COR-L47 (cell line): ENCODE data around the gene PGBD2.
"Not testable (repeated sequence)": the region's sequence is repeated elsewhere in the genome, so short reads cannot be mapped to it uniquely, and the experiment has no call there.

ENCODE experiments used
- DNase-seq: peaks from one replicate; lab custom pipeline; 2025; lab: John Stamatoyannopoulos, UW

Gene PGBD2

GRCh38 chr1:248906009-248906752, at the start of gene PGBD2:
TSS of gene PGBD2 (plus strand) at chr1:248906235. CDS start at chr1:248913863, 7,628 bp downstream.
- DNase-seq = peak; percentile 82

- DNase-seq = no peak
Observed at GRCh38 chr1:248857201-248857600, 48.8 kb upstream of the PGBD2 start.

GRCh38 chr1:248857749-248858095, 48.3 kb upstream of the PGBD2 start:
- no peak for DNase-seq

GRCh38 chr1:248858096-248858890, 47.7 kb upstream of the PGBD2 start:
- peak; percentile 78 for DNase-seq

GRCh38 chr1:248858891-248859889, 46.8 kb upstream of the PGBD2 start, which contains the start of gene ZNF692:
TSS of gene ZNF692 (minus strand) at chr1:248859085. CDS start at chr1:248858309, 776 bp downstream.
- peak; percentile 97 for DNase-seq

GRCh38 chr1:248860007-248860406, 46.0 kb upstream of the PGBD2 start:
- no peak for DNase-seq

GRCh38 chr1:248861616-248862015, 44.4 kb upstream of the PGBD2 start:
- DNase-seq = no peak

GRCh38 chr1:248862695-248862997, 43.4 kb upstream of the PGBD2 start:
- no peak for DNase-seq

GRCh38 chr1:248862998-248863881, 42.8 kb upstream of the PGBD2 start:
- DNase-seq = peak; percentile 94

- DNase-seq = no peak
Observed at GRCh38 chr1:248871837-248872401, 34.1 kb upstream of the PGBD2 start.

GRCh38 chr1:248872752-248873408, 33.2 kb upstream of the PGBD2 start:
- DNase-seq = peak; percentile 54

GRCh38 chr1:248873409-248873992, 32.5 kb upstream of the PGBD2 start:
- DNase-seq = peak; percentile 92

- DNase-seq = peak; percentile 85
Observed at GRCh38 chr1:248873993-248874533, 32.0 kb upstream of the PGBD2 start.

- DNase-seq = no peak
Observed at GRCh38 chr1:248881261-248881660, 24.8 kb upstream of the PGBD2 start.

GRCh38 chr1:248882427-248882826, 23.6 kb upstream of the PGBD2 start:
- DNase-seq = not testable (repeated sequence)

- DNase-seq = no peak
Observed at GRCh38 chr1:248884632-248885295, 21.3 kb upstream of the PGBD2 start.

GRCh38 chr1:248885646-248886045, 20.4 kb upstream of the PGBD2 start:
- no peak for DNase-seq

GRCh38 chr1:248886237-248886895, 19.7 kb upstream of the PGBD2 start:
- peak; percentile 21 for DNase-seq

- DNase-seq = not testable (repeated sequence)
Observed at GRCh38 chr1:248889914-248890243, 16.2 kb upstream of the PGBD2 start.
